B cell (primary cell): ENCODE data around the gene KLHL36. TPM values are rescaled to one million over a fixed set of nuclear protein-coding genes. Genes with fewer than 3 reads are reported as not detected.

Source experiments
- ATAC-seq: fragments of 200-7000 bp; cut with Tn5 transposase; one replicate; pipeline ENCODE4 v1.10.0; 2021; ENCODE audit warnings: low read depth, mild to moderate bottlenecking, moderate number of reproducible peaks, moderate library complexity
- CTCF ChIA-PET: fragments of 350-600 bp; sonication (Branson Sonifier 250); formaldehyde crosslinking; loops from one replicate; lab custom pipeline; 2021; ENCODE audit warnings: antibody characterized with exemption, inconsistent platforms; lab: Charles Lee
- POLR2A ChIA-PET: fragments of 350-600 bp; sonication (Branson Sonifier 250); formaldehyde crosslinking; loops from one replicate; lab custom pipeline; 2021; ENCODE audit warnings: antibody characterized with exemption; lab: Charles Lee
- DNase-seq: peaks from one replicate; pipeline ENCODE4 v3.0.0; 2013
- H2AFZ ChIP-seq: 2 replicates; pipeline ENCODE4 v1.6.1; 2012; ENCODE audit warnings: mild to moderate bottlenecking, low read depth, low read length; ENCODE audit not compliant: insufficient read depth, poor library complexity, severe bottlenecking
- H3K27ac ChIP-seq, 2 donors: 1 replicate in 1 of 2; 2 replicates in 1 of 2; pipeline ENCODE4 v1.5.1; 2012 to 2013; ENCODE audit warnings: low read length in 2 of 2, mild to moderate bottlenecking in 2 of 2, moderate library complexity in 1 of 2
- H3K27me3 ChIP-seq, 4 experiments: fragments of 200-600 bp in 1 of 4; sonication (generic) in 1 of 4; replicated peaks in 1 of 4; 1 replicate in 2 of 4; 2 replicates in 2 of 4; pipeline versions ENCODE4 v1.6.1 to v1.7.0; 2013 to 2016; ENCODE audit warnings: low read length in 3 of 4, mild to moderate bottlenecking in 2 of 4, mixed read lengths in 1 of 4, moderate library complexity in 1 of 4; ENCODE audit not compliant: insufficient read depth in 4 of 4, control insufficient read depth in 3 of 4; ENCODE audit errors: control extremely low read depth in 1 of 4
- H3K36me3 ChIP-seq, 2 experiments: replicated peaks in 1 of 2; 1 replicate in 1 of 2; 2 replicates in 1 of 2; pipeline versions ENCODE4 v1.6.1 to v1.7.1; 2013; ENCODE audit warnings: low read length in 1 of 2; ENCODE audit not compliant: insufficient read depth in 2 of 2, control insufficient read depth in 1 of 2; ENCODE audit errors: control extremely low read depth in 1 of 2, extremely low read depth in 1 of 2
- H3K4me1 ChIP-seq, 2 donors: fragments of 200-600 bp in 1 of 2; sonication (generic) in 1 of 2; 1 replicate in 1 of 2; 2 replicates in 1 of 2; pipeline versions ENCODE4 v1.5.1 to v1.6.1; 2013 to 2017; ENCODE audit warnings: low read length in 2 of 2; ENCODE audit not compliant: control insufficient read depth in 2 of 2, insufficient read depth in 2 of 2
- H3K4me2 ChIP-seq: replicated peaks from 2 replicates; pipeline ENCODE3; 2012; ENCODE audit warnings: mild to moderate bottlenecking, low read depth, low read length; ENCODE audit not compliant: poor library complexity, severe bottlenecking
- H3K4me3 ChIP-seq, 5 experiments: fragments of 200-600 bp in 1 of 5; sonication (generic) in 1 of 5; 1 replicate in 3 of 5; 2 replicates in 2 of 5; pipeline versions ENCODE4 v1.5.1 to v1.7.0; 2011 to 2016; ENCODE audit warnings: low read length in 4 of 5, mild to moderate bottlenecking in 4 of 5, low read depth in 2 of 5, control low read depth in 1 of 5, moderate library complexity in 1 of 5; ENCODE audit not compliant: insufficient read depth in 1 of 5; ENCODE audit errors: control extremely low read depth in 1 of 5, extremely low read depth in 1 of 5
- H3K79me2 ChIP-seq: fragments of 200-600 bp; sonication (generic); one replicate; pipeline ENCODE4 v1.6.0; 2016; ENCODE audit warnings: low read length; ENCODE audit not compliant: control insufficient read depth, insufficient read depth
- H3K9ac ChIP-seq: fragments of 200-600 bp; sonication (generic); 2 replicates; pipeline ENCODE4 v1.6.1; 2017; ENCODE audit warnings: mild to moderate bottlenecking, low read length, moderate library complexity
- H3K9me3 ChIP-seq, 3 donors: one replicate each; pipeline versions ENCODE4 v1.6.1 to v1.7.1; 2013; ENCODE audit warnings: low read length in 2 of 3; ENCODE audit not compliant: control insufficient read depth in 2 of 3, insufficient read depth in 1 of 3; ENCODE audit errors: control extremely low read depth in 1 of 3
- H4K20me1 ChIP-seq: 2 replicates; pipeline ENCODE4 v1.6.0; 2012; ENCODE audit warnings: mild to moderate bottlenecking, low read length; ENCODE audit not compliant: insufficient read depth, control insufficient read depth, poor library complexity, severe bottlenecking
- H3K27ac Mint-ChIP-seq: one replicate; pipeline ENCODE4 v1.8.0; 2021; ENCODE audit warnings: mixed read lengths
- H3K27me3 Mint-ChIP-seq: one replicate; pipeline ENCODE4 v1.8.0; 2021; ENCODE audit warnings: mixed read lengths
- H3K4me1 Mint-ChIP-seq: one replicate; pipeline ENCODE4 v1.8.0; 2021; ENCODE audit warnings: mixed read lengths
- H3K4me3 Mint-ChIP-seq: one replicate; pipeline ENCODE4 v1.8.0; 2021; ENCODE audit warnings: mixed read lengths
- H3K9me3 Mint-ChIP-seq: one replicate; pipeline ENCODE4 v1.8.0; 2022; ENCODE audit warnings: mixed read lengths; ENCODE audit not compliant: insufficient read depth
- CTCF ChIP-seq: fragments of 200-600 bp; IDR thresholded peaks from one replicate; pipeline ENCODE4 v1.8.0; 2022; ENCODE audit warnings: antibody characterized with exemption, mild to moderate bottlenecking
- EZH2 ChIP-seq: IDR thresholded peaks from 2 replicates; pipeline ENCODE4 v1.6.1; 2012; ENCODE audit warnings: borderline replicate concordance, low read depth, mild to moderate bottlenecking, moderate library complexity, low read length; ENCODE audit not compliant: insufficient read depth, poor library complexity, severe bottlenecking
- WGBS: methylation state at CpG from one replicate; pipeline ENCODE4 v1.1.5; 2013; ENCODE audit warnings: missing lambda C conversion rate; ENCODE audit not compliant: insufficient coverage; 5-methylcytosine and 5-hydroxymethylcytosine counted together
- intact Hi-C: fragments of 100-400 bp; cut with micrococcal nuclease; formaldehyde crosslinking; loops from one replicate; pipeline ENCODE4 v1.10.0; 2022
- polyA plus RNA-seq: library from polyadenylated mRNA; depleted of rRNA; stranded (reverse); fragments of >200 nt; gene quantifications from 2 replicates; pipeline ENCODE4 v1.2.3, GENCODE V29; 2012
- total RNA-seq, 2 donors: library from RNA; stranded (reverse); fragments of 120-200 nt in 1 of 2; gene quantifications; 1 replicate in 1 of 2; 2 replicates in 1 of 2; pipeline versions ENCODE4 v1.2.3 to v1.2.4, GENCODE V29; 2013 to 2022

KLHL36 gene
- total and polyA plus RNA-seq, 2 donors (not counting 1 experiment from before 2014, with no cell fraction given) = 90.3 to 135 TPM

GRCh38 chr16:84640145-84640544, 8.2 kb upstream of the KLHL36 start:
- Histone ChIP-seq H3K4me2 (peak overlapping the region; percentile 77), H3K9me3 (peaks cover 0 to 3% (median 0%) of the 10 kb centered on the region in 3 donors), H3K4me1 (peaks cover 54 to 75% of the 10 kb centered on the region in 2 donors), H3K27me3 (no peaks in the 10 kb centered on the region), H4K20me1 (no peaks in the 10 kb centered on the region), H3K27ac (peak overlapping the region; percentile 74 to 75), H3K36me3 (no peaks in the 10 kb centered on the region), H3K9ac (no peak overlapping the region), H2AFZ (no peak overlapping the region), H3K79me2 (peaks cover 21% of the 10 kb centered on the region), H3K4me3 (no peak overlapping the region)
- peaks cover 72% of the 10 kb centered on the region for H3K4me1 Mint-ChIP-seq
- POLR2A ChIA-PET = no interaction called here
- peak overlapping the region; percentile 96 for H3K27ac Mint-ChIP-seq
- CTCF ChIA-PET = no interaction called here
- H3K27me3 Mint-ChIP-seq = no peaks in the 10 kb centered on the region
- ATAC-seq = no peak
- intact Hi-C loops = loop anchor here (5.0 kb wide), 1 partner anchor 62 kb away; no protein-coding TSS in a partner anchor
- peak overlapping the region; percentile 36 for H3K4me3 Mint-ChIP-seq
- TF ChIP-seq CTCF = no peak
- TF ChIP-seq EZH2 = no peak
- 95% methylated on average over 5 of the region's 5 CpGs for WGBS
- H3K9me3 Mint-ChIP-seq = no peaks in the 10 kb centered on the region
- DNase-seq = no peak

GRCh38 chr16:84641643-84642358, 6.5 kb upstream of the KLHL36 start:
- Mint-ChIP-seq H3K4me1 (peaks cover 78% of the 10 kb centered on the region), H3K4me3 (peak overlapping the region; percentile 81), H3K27me3 (no peaks in the 10 kb centered on the region), H3K27ac (peak overlapping the region; percentile 96), H3K9me3 (no peaks in the 10 kb centered on the region)
- peak overlapping the region; percentile 43 for H3K9ac ChIP-seq
- TF ChIP-seq CTCF = no peak
- TF ChIP-seq EZH2 = no peak
- no peak for ATAC-seq
- DNase-seq = no peak
- POLR2A ChIA-PET = interaction anchor here (0.6 to 1.1 kb wide), 4 partner anchors 19 to 365 kb away, joined by 3 to 5 read pairs (median 4); no protein-coding TSS in a partner anchor
- peaks cover 21% of the 10 kb centered on the region for H3K79me2 ChIP-seq
- H3K36me3 ChIP-seq = no peaks in the 10 kb centered on the region
- peaks cover 54 to 76% of the 10 kb centered on the region in 2 donors for H3K4me1 ChIP-seq
- H3K4me3 ChIP-seq = peak overlapping the region in 1 of 5 experiments; percentile 38
- CTCF ChIA-PET = interaction anchor here (0.7 to 2.7 kb wide), 11 partner anchors 19 to 136 kb away, joined by 3 to 16 read pairs (median 4); no protein-coding TSS in a partner anchor
- H2AFZ ChIP-seq = no peak overlapping the region
- peak overlapping the region; percentile 74 to 75 for H3K27ac ChIP-seq
- H3K4me2 ChIP-seq = peak overlapping the region; percentile 77
- no peaks in the 10 kb centered on the region for H4K20me1 ChIP-seq
- WGBS = 77% methylated on average over 4 of the region's 6 CpGs
- intact Hi-C loops = loop anchor here (1.0 to 5.0 kb wide), 2 partner anchors 20 to 60 kb away; no protein-coding TSS in a partner anchor
- H3K27me3 ChIP-seq = no peaks in the 10 kb centered on the region
- H3K9me3 ChIP-seq = peaks cover 0 to 2% (median 0%) of the 10 kb centered on the region in 3 donors
